ENCODE measurements around the gene GCM1.

The GCM1 gene

DNA sequence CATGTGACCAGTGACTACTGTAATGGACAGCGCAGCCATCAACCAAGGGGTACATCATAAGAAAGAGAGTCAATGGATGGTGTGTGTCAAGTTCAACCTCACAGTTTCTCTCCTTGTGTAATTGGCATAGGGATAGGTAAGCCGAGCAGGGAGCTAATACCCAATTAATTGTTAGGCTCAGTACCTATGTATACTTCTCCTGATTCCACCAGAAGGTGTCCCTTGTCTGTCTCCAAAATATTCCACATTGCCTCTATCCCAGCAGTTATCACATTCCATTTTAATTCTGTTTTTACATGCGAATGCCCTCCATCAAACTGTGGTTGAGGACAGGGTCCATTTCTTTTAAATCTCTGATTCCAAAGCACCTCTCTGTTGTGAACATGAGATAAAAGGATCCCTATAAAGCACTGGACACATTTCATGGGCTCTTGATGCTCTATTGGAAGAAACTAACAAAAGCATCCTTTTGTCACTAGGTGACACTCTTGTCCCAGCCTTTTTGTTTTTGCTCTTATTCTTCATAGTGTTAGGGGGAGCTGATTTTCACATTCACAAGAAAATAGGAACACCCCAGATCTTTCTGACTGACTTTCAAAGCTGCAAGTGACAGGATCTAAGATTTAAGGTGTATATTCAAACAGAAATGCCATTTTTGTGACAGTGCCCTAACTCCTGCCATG, 44.5 kb downstream of the GCM1 start:
- DNase-seq: peak; percentile 81

DNA sequence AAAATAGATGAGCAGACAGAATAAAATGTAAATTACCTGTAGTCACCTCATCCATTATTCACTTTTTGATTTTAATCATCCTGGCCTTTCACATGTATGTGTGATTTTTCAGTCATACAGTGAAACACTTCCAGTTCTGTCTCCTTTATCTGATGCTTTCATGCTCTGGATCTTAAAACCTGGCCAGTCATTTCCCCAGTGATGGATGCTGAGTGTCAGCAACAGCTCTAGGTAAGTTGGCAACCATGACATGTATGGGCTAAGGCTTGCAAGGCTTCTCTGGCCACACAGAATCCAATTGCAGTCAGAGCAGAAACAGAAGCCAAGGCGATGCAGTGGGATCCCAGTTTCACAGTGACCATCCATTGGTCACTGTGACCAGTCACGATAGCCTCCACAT, 47.6 kb downstream of the GCM1 start:
- DNase-seq: no peak

DNA sequence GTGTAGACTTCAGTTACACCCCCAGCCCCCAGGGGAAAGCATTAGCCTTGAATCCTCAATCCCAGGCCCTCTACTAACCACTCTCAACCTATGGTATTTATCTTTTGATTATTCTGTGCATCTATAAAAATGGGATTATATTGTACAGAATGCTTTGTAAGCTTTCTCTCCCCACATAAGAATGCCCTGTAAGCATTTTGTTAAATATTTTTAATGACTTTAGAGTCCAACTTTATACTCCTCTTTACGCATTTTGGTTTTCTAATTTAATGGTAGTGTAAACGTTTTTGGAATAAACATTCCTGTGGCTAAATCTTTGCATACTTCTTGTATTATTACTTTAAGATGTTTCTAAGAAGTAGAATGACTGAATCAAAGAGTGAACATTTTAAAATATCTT, 48.1 kb downstream of the GCM1 start:
- DNase-seq: no peak

DNA sequence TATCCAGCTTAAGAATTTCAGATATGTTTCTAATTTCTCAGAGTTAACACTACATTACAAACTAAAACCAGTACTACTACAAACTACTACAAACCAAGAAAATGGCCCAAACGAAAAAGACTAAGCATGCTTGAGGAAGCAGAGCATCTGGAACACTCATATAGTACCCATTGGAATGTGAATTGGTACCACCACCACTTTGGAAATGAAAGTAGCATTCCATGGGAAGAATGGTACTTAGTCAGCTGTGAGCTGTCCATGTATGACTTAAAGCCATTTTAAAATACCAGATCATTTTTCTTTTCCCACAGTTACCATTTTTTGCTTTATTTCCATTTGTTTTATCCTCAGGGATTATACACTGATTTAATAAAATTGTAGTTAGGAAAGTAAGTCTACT, 52.9 kb downstream of the GCM1 start:
- DNase-seq: no peak

DNA sequence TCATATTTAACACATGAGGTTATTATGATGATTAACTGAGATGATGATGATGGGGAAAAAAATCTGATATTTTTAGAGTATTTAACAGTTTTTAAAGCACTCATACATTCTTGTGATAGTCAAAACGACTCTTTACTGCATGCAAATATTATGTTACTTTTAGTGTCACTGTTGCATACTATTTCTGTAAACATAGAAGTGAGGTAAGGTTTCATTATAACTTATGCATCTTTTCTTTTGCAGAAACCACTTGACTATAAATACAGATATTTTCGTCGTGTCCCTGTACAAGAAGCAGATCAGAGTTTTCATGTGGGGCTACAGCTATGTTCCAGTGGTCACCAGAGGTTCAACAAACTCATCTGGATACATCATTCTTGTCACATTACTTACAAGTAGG, 53.4 kb downstream of the GCM1 start:
- DNase-seq: no peak

DNA sequence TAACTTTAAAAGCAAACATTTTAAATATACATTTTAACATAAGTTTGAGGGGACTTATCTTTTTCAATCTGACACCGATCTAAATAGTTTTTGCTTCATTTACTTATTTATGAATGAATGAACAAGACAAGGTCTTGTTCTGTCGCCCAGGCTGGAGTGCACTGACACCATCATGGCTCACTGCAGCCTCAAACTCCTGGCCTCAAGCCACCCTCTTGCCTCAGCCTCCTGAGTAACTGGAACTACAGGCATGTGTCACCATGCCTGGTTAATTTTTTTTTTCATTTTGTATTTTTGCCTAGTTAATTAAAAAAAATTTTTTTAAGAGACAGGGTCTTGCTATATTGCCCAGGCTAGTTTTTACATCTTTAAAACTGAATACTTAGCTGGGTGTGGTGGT, 58.1 kb downstream of the GCM1 start:
- DNase-seq: no peak

DNA sequence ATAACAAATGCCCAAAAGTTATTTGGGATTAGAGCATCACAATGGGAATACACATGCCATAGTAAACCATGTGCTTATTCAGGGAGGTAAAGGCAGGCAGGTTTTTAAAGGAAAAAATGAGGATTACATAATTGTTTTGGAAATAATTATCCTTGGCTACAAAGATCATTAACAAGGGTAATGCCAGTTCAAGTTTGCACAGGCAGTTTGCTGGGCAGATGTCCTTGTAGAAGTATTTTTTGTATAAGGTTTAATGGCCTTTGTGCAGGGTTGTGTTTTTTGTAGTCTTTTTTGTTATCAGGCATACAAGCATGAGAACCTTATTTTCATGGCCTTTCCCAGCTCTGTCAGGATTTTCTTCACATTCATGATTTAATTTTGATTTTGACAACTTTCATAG, 58.7 kb downstream of the GCM1 start:
- DNase-seq: no peak

DNA sequence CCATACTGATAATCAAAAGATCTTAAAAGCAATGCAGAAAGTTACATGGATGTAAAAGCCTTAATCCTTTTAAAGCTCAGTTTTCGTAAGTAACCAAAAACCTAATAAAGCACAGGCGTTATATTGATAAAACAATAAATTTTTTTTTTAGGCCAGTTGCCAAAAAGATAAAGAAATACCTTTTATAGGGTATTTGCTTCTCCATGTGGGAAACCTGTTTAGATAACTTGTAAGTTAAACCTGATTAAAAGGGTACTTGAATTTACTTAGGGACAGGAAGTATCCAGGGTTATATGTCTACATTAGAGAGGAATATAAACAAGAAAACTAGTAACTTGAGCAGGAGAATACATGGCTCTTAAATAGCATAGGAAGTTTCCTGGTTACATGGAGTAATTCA, 62.3 kb downstream of the GCM1 start:
- DNase-seq: no peak

DNA sequence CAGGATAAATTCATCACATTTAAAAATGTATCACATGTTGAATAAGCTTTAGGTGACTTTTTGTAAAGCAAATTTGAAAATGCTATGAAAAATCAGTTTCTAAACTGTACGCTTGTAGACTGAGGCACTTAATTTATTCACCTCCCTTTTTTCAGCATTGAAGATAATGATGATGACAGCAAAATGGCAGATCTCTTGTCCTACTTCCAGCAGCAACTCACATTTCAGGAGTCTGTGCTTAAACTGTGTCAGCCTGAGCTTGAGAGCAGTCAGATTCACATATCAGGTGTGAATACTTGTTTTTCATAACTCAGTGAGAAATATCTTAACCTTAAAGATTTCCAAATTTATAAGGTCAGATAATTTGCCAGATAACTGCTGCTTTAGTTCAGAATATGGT, 67.8 kb downstream of the GCM1 start:
- no peak for DNase-seq
